Retinal pigment epithelial cell (primary cell): Measurements from ENCODE around the gene TM4SF18.

Experiments
- DNase-seq: peaks from one replicate; pipeline ENCODE4 v3.0.0-alpha.2; 2010; ENCODE audit warnings: low read depth
- H3K4me3 ChIP-seq: 2 replicates; pipeline ENCODE4 v1.5.1; 2011; ENCODE audit warnings: mild to moderate bottlenecking, low read length, control low read depth, moderate library complexity
- TF ChIP-seq, protein P1 (sequence below): conservative IDR thresholded peaks from 2 replicates; pipeline ENCODE4 v1.5.1; 2011; ENCODE audit warnings: low read depth, low read length, control low read depth, inconsistent platforms

The TM4SF18 gene

DNA sequence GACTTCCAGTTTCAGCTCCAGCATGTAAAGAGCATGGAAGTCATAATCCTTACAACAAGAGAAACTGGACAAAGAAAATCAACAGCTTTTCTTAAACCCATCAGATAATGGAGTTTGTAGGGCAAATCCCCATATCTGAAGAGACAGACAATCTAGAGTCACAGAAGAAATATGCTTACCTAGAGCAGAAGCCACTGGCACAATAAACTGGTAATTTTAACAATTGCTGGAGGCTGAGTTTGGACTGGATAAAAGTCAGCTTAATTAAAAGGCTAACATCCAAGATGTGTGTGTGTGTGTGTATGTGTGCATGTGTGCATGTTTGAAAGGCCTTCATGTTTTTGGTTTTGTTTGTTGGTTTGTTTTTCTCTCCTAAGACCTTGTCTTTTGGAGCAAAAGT is 50.6 kb downstream of the TM4SF18 start:
- DNase-seq: no peak
- no peak overlapping the region for H3K4me3 ChIP-seq
- TF ChIP-seq, protein P1, sequence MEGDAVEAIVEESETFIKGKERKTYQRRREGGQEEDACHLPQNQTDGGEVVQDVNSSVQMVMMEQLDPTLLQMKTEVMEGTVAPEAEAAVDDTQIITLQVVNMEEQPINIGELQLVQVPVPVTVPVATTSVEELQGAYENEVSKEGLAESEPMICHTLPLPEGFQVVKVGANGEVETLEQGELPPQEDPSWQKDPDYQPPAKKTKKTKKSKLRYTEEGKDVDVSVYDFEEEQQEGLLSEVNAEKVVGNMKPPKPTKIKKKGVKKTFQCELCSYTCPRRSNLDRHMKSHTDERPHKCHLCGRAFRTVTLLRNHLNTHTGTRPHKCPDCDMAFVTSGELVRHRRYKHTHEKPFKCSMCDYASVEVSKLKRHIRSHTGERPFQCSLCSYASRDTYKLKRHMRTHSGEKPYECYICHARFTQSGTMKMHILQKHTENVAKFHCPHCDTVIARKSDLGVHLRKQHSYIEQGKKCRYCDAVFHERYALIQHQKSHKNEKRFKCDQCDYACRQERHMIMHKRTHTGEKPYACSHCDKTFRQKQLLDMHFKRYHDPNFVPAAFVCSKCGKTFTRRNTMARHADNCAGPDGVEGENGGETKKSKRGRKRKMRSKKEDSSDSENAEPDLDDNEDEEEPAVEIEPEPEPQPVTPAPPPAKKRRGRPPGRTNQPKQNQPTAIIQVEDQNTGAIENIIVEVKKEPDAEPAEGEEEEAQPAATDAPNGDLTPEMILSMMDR: no peak

DNA sequence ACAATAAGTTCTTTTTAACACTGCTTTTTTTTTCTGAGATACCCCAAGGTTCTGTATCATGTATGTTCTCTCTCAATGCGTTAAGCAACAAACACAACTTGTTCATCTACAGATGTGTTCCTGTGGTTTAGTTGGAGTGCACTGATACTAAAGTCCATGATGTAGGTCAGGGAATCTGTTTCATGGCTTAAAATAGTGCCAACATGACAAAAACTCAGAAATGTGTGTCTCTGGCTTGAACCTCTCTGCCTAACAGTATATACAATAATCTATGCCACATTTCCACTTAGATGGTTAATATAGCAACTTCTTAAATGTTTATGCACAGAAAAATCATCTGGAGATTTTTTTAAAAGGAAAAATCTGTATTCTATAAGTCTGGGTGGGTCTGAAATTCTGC is 51.1 kb downstream of the TM4SF18 start:
- no peak for DNase-seq
- TF ChIP-seq, protein P1: no peak
- no peak overlapping the region for H3K4me3 ChIP-seq

DNA sequence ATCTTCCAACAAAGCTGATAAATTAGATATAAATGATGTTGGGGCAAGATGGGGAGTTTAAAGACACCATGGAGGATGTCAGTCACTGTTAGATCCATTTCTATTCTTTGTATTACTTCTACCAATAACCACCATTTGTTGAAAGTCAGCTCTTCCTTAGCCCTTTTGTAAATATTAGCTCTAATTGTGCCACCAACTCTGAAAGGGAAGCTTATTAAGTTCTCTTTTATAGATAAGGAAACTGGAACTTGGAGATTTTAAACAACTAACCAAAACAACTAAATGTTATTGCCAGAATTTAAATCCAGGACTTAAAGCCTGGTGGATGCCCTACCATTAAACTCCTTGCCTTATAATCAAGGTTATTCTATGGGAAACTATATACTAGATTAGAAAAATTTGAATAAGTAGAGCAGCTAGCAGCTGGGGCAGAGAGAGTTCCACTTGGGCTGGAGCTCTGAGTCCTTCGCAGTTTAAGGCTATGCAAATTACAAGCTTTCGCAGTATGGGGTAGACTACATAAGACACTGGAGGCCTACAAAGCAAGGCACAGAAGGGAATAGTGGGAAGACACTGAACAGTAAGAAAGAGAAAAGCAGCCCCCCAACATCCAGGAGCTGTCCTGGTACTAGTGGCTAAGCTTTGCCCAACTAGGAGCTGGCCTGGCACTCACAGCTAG is 52.6 kb downstream of the TM4SF18 start:
- no peak for DNase-seq
- no peak overlapping the region for H3K4me3 ChIP-seq
- TF ChIP-seq, protein P1: no peak

DNA sequence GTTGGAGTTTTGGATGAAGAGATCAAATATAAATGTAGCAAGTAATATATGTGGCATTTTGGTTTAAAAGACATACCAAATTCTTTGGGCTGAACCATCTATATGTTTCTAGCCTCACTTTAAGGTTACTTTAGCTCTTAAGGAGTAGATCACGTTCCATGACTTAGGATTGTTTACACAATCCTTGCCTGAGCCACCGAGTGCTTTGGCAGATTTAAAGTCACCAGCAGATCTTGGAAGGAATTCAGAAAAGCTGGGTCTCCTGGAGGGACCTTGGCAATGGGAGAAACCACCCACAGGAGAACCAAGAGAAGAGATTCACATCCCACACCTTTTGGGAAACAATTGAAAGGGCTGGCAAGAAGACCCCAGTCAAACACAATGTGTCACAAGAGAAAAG is 54.5 kb downstream of the TM4SF18 start:
- TF ChIP-seq, protein P1: no peak
- DNase-seq: no peak
- H3K4me3 ChIP-seq: no peak overlapping the region

DNA sequence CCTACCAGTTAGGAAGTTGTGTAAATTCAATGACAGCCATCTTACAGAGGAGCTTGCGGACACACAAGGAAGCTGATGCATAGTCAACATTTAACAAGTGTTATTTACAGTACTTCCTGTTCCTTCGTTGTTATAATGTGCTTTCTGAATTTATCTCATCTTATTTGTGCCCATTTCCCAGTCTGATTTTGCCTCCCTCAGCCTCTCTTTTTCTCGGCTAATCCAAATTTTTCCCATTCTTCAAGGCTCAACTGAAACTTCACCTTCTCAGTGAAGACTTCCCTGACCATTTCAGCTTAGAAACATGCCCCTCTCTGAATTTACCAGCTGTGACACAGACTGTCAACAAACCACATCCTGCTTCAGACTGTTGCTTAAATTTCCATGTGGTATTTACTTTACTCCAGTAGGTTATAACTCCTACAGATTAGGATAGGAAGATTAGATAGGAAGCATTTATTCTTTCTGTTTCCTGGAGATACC is 56.1 kb downstream of the TM4SF18 start:
- TF ChIP-seq, protein P1: no peak
- no peak for DNase-seq

DNA sequence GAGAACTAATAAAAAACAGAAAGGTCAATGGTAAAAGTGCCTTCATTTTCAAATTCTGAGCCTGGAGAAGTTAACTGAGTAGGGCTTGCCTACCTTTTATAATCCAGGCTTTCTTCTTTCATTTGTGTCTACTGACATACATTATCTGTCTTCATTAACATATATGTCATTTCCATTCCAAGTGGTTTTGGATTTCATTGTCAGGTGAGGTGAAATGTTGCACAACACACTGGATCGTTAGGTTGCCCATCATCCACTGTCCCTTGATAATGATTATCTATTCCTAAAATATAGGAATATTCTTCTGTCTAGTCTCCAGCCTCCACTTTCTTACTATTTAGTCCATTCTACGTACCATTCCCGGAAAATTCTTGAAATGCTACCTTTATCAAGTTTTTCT is 56.8 kb downstream of the TM4SF18 start:
- TF ChIP-seq, protein P1: no peak
- no peak overlapping the region for H3K4me3 ChIP-seq
- no peak for DNase-seq

More for the DNA sequence above, 56.1 kb downstream of the TM4SF18 start:
- no peak overlapping the region for H3K4me3 ChIP-seq

DNA sequence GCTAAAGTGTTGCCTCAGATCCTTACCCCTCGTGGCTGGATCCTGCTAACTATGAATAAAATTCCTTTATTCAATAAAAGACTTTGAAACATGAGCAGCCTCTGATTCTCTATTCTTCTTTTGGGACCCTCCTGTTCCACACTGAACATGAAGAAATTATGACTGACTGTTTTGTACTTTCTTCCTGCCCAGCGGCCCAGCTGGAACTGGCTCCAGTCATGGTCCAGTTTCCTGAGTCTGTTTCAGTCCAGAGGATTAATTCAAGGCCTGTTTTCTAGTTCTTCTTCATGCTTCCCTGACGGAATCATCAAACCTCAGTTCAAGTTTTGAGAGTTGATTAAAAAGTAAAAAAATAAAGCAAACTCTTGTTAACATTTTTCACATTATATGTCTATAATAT is 59.2 kb downstream of the TM4SF18 start:
- TF ChIP-seq, protein P1: no peak
- H3K4me3 ChIP-seq: no peak overlapping the region
- DNase-seq: no peak
